GM12801 (cell line): Measurements from ENCODE around the gene FLNB.

Experiments used
- TF ChIP-seq, protein P1 (sequence below): IDR thresholded peaks from one replicate; pipeline ENCODE4 v1.5.1; 2011; ENCODE audit warnings: control low read depth; ENCODE audit not compliant: insufficient read length; ENCODE audit errors: extremely low read depth

The FLNB gene

DNA sequence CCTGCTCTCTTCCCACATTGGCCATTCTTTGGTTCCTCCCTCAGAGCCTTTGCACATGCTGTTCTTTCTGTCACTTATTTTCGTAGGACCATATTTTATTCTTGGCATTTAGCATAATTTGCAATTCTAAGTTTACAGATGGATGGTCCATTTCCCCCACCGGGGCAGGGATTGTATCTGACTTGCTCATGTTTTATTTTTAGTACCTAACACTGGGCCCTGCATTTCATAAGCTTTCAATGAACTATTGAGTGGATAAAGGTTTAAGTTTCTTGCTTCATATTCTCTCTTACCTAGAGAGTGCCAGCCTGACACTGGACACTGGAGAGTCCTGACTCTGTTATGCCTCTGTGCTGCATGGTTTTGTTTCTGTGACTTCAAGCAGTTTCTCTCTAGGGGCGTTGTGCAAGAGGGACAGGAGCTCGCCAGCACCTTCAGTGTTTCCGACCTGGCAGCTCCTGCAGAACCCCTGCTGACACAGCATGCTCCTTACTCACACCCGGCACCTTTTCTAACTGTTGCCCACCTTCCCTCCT is 87.4 kb downstream of the FLNB start:
- TF ChIP-seq, protein P1, sequence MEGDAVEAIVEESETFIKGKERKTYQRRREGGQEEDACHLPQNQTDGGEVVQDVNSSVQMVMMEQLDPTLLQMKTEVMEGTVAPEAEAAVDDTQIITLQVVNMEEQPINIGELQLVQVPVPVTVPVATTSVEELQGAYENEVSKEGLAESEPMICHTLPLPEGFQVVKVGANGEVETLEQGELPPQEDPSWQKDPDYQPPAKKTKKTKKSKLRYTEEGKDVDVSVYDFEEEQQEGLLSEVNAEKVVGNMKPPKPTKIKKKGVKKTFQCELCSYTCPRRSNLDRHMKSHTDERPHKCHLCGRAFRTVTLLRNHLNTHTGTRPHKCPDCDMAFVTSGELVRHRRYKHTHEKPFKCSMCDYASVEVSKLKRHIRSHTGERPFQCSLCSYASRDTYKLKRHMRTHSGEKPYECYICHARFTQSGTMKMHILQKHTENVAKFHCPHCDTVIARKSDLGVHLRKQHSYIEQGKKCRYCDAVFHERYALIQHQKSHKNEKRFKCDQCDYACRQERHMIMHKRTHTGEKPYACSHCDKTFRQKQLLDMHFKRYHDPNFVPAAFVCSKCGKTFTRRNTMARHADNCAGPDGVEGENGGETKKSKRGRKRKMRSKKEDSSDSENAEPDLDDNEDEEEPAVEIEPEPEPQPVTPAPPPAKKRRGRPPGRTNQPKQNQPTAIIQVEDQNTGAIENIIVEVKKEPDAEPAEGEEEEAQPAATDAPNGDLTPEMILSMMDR, result no peak

DNA sequence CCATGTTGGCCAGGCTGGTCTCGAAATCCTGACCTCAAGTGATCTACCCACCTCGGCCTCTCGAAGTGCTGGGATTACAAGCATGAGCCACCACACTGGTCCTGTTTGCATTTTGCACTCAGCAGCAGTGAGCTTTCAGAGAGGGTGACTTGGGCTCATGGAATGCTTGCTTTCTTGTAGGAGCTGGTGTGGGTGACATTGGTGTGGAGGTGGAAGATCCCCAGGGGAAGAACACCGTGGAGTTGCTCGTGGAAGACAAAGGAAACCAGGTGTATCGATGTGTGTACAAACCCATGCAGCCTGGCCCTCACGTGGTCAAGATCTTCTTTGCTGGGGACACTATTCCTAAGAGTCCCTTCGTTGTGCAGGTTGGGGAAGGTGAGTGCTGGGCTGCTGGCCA is 90.3 kb downstream of the FLNB start:
- TF ChIP-seq, protein P1, result no peak

DNA sequence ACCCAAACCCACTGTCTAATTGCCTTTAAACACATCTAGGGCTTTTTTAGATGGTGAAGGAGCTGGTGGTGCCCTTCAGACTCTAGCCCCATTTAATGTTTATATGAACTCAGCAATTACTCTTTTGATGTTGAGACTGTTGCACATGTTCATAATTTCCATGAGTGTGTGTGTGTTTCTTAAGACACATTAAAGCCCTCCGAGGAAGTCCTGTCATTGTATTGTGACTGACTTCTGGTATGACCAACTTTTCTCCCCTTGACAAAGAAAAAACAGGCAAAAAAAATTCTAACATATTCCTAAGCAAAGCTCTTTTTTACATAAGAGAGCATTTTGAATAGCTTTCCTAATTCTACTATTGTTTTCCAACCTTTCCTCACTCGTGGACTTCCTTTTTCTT is 91.6 kb downstream of the FLNB start:
- TF ChIP-seq, protein P1, result no peak

DNA sequence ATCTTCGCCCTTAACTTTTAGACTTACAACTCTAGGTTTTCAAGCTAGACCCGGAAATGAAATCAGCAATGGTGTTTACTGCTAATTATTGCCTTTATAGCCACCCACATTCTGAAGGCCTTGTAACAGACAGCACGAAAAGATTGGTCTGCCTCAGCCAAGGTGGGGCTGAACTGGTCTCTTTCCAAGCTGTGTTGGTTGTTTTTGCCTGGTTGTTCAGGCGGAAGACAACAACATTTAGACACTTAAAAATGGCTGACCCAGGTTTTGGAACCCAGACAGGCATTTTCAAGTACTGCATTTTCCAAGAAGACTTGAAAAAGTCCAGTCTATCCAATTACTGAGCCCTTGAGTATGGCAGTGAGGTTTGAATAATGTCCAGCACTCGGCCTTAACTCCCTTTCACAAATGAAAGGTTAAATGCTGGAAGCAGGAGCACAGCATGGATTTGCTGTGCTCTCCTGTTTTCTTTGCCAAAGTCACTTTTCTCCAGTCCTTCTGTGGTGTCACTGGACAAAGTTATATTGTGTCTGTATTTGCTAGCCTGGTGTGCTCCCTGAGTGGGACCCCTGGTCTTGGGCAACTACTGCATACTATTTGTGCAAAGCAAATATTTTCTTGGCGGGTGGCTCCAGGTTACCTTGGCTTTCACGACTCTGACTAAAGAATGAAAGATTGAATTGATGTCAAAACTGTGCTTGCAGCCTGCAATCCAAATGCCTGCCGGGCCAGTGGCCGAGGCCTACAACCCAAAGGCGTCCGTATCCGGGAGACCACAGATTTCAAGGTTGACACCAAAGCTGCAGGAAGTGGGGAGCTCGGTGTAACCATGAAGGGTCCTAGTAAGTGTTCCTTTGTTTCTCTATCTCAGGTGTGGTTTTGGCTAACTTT is 93.5 kb downstream of the FLNB start:
- TF ChIP-seq, protein P1, result no peak

DNA sequence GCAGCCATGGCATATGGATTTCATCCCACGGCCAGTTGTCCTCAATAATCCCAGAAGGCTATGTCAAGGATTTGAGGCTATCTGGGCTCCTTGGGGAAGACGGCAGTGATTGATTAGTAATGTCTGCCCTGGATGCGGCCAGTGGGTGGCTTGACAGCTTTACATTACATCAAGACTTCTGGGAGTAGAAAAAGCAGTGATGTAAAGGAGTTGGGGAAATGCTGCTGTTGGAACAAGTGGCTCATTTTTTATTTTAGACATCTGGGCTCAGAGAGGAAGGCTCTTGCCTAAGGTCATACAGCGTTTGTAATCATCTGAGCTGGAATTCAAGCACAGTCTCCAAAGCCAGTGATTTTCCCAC is 94.1 kb downstream of the FLNB start:
- TF ChIP-seq, protein P1, result no peak

DNA sequence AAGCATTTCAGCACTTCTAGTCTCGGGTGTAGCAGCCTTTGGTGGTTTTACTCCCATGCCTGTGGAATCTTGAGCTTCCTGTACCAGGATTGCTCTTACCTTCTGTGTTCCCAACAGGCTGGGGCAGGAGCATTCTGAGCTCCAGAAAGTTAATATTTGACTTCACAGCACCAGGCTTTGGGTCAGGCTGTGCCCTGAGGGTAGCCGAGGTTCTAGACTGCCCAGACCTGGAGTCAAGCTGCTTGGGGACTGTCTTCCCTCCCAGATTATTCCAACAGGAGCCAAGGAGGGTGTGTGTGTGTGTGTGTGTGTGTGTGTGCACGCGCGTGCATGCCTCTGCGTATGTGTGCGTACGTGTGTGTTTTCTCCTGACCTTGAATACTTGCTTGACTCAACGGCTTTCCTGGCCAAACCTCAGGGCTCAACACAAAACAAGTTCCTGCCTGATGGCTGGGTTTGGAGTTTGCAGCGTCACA is 94.8 kb downstream of the FLNB start:
- TF ChIP-seq, protein P1, result no peak

DNA sequence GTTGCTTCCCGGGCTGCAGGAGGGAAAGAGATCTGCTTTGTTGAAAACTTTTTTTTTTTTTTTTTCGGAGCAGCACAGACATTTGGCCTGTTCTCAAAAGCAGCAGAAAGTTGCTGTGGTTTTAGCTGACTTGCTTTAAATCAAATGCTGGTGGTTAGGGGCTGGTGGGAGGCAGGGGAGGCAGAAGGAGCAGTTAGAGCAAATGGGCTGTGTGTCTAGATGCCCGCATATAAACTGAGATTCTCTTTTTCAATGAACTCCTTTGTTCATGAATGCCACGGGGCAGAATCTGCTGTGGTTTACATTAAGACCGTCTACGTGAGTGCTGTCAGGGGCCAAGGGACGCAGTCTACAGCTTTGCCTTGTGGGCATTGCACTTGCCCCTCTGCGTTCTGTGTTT is 95.9 kb downstream of the FLNB start:
- TF ChIP-seq, protein P1, result no peak
